Subcutaneous adipose tissue (tissue), 4 donors: ENCODE measurements around the gene RBP2. TPM values are rescaled to one million over a fixed set of nuclear protein-coding genes. Genes with fewer than 3 reads are reported as not detected.

Experiments
- CTCF ChIP-seq: fragments of 450-650 bp; IDR thresholded peaks from one replicate; pipeline ENCODE4 v1.5.1; 2016; ENCODE audit warnings: low read depth, mild to moderate bottlenecking, control low read depth, antibody characterized with exemption, moderate library complexity
- total RNA-seq, 4 donors: library from RNA; depleted of rRNA; stranded (reverse); fragments of >200 nt; gene quantifications; one replicate each; pipeline ENCODE4 v1.1.0, GENCODE V29; 2016

RBP2 gene
- total RNA-seq, 4 donors from 2014 or later: not detected

GRCh38 chr3:139481116-139481515, 4.8 kb upstream of the RBP2 start:
- no peak for TF ChIP-seq CTCF

GRCh38 chr3:139480585-139480984, 4.3 kb upstream of the RBP2 start:
- no peak for TF ChIP-seq CTCF

- no peak for TF ChIP-seq CTCF
Observed at GRCh38 chr3:139477710-139478640, 1.7 kb upstream of the RBP2 start.

- TF ChIP-seq CTCF: no peak
Observed at GRCh38 chr3:139473155-139473771, 3.1 kb downstream of the RBP2 start.

- TF ChIP-seq CTCF: no peak
Observed at GRCh38 chr3:139472380-139473010, 3.8 kb downstream of the RBP2 start.

- no peak for TF ChIP-seq CTCF
Observed at GRCh38 chr3:139470199-139470598, 6.1 kb downstream of the RBP2 start.

- TF ChIP-seq CTCF: no peak
Observed at GRCh38 chr3:139468399-139468798, 7.9 kb downstream of the RBP2 start.
